ENCODE measurements around the gene SMPX. TPM values are rescaled to one million over a fixed set of nuclear protein-coding genes. Genes with fewer than 3 reads are reported as not detected.

Gene SMPX
- total RNA-seq, 4 donors from 2014 or later = not detected

DNA sequence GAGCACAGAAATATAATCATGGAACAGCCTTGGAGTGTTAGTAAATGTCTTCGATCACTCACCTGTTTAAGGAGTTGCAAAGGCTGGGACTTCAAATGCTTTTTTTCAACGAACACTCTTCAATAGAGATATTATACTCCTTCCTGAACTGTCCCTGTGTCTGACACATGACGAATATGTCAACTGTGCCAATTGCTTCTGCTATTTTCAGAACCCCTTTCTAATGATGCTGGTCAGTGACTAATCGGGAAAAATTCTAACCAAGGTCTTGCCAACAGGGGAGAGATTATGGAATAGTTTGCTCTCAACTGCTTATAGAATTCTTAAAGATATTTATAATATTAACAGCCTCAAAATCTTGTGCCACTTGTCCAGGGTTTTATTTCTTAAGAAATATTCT lies 91.2 kb downstream of the SMPX start:
- H3K36me3 ChIP-seq = no peaks in the 10 kb centered on the region
- TF ChIP-seq, protein P1, sequence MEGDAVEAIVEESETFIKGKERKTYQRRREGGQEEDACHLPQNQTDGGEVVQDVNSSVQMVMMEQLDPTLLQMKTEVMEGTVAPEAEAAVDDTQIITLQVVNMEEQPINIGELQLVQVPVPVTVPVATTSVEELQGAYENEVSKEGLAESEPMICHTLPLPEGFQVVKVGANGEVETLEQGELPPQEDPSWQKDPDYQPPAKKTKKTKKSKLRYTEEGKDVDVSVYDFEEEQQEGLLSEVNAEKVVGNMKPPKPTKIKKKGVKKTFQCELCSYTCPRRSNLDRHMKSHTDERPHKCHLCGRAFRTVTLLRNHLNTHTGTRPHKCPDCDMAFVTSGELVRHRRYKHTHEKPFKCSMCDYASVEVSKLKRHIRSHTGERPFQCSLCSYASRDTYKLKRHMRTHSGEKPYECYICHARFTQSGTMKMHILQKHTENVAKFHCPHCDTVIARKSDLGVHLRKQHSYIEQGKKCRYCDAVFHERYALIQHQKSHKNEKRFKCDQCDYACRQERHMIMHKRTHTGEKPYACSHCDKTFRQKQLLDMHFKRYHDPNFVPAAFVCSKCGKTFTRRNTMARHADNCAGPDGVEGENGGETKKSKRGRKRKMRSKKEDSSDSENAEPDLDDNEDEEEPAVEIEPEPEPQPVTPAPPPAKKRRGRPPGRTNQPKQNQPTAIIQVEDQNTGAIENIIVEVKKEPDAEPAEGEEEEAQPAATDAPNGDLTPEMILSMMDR (IDR thresholded peaks at IDR 0.05) = no peak
- no peak for TF ChIP-seq POLR2A (IDR thresholded peaks at IDR 0.05)
- no peak for DNase-seq
- no peaks in the 10 kb centered on the region for H3K4me1 ChIP-seq
- H3K27me3 ChIP-seq = no peaks in the 10 kb centered on the region
- H3K4me3 ChIP-seq = no peak overlapping the region
- H3K9me3 ChIP-seq = no peaks in the 10 kb centered on the region
- H3K27ac ChIP-seq = no peak overlapping the region

DNA sequence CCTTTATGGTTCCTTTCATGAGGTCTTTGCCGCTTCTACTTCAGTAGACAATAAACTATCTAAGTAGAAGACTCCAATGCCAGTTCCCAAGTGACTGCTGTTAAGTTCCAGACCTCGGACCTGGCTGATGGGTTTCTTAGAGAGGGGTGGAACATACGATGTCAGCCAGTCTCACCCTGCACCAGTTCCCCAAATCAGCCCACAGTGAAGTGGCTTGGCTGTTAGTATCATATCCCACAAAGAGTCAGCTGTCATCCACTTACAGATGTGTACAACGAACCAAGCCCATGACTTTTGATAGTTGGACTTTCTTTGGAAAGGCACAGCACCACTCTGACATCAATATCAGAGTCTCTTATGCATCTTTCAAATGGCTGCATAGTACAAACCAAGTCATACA lies 91.7 kb downstream of the SMPX start:
- TF ChIP-seq, protein P1 (IDR thresholded peaks at IDR 0.05) = no peak
- no peak for TF ChIP-seq POLR2A (IDR thresholded peaks at IDR 0.05)
- H3K36me3 ChIP-seq = no peaks in the 10 kb centered on the region

DNA sequence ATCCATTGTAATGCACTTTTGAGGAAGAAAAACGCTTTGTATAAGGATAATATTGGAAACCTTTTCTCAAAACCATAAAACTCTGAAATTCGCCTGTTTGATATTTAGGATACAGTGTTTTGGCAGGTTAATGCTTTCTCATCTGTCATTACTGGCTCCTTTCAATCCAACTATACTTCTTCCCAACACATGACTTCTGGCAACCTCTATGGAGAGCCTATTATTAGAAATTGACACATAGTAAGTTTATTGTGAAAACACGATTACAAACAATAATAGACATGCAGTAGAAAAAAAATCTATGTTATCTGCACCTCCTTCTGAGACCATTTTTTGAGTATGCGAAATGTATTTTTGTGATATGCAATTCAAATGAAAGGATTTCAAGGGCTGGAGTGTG lies 95.2 kb downstream of the SMPX start:
- H3K4me3 ChIP-seq = no peak overlapping the region
- H3K36me3 ChIP-seq = no peaks in the 10 kb centered on the region
- H3K4me1 ChIP-seq = no peaks in the 10 kb centered on the region
- no peak overlapping the region for H3K27ac ChIP-seq
- H3K27me3 ChIP-seq = no peaks in the 10 kb centered on the region
- H3K9me3 ChIP-seq = no peaks in the 10 kb centered on the region
- no peak for DNase-seq
- no peak for TF ChIP-seq POLR2A (IDR thresholded peaks at IDR 0.05)
- TF ChIP-seq, protein P1 (IDR thresholded peaks at IDR 0.05) = no peak

More for the DNA sequence above, 91.7 kb downstream of the SMPX start:
- Histone ChIP-seq H3K4me1 (no peaks in the 10 kb centered on the region), H3K4me3 (no peak overlapping the region), H3K9me3 (no peaks in the 10 kb centered on the region), H3K27ac (no peak overlapping the region), H3K27me3 (no peaks in the 10 kb centered on the region)
- DNase-seq = no peak

DNA sequence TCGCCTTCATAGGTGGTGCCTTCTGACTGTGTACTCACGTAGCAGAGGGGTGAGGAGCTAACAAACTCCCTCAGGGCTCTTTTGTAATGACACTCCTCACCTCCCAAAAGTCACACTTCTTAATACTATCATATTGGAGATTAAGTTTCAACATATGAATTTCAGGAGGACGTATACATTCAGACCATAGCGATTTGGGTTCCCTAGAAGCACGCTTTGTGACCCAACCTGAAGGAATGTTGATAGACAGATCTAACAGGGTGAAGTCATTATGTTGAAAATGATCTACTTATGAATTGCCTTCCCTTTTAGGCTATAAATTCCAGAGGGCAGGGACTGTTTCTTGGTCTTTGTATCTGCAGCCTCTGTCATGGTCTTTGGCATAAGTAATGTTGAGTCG lies 96.6 kb downstream of the SMPX start:
- TF ChIP-seq, protein P1 (IDR thresholded peaks at IDR 0.05) = no peak
- TF ChIP-seq POLR2A (IDR thresholded peaks at IDR 0.05) = no peak
- H3K27me3 ChIP-seq = no peaks in the 10 kb centered on the region
- no peaks in the 10 kb centered on the region for H3K4me1 ChIP-seq

DNA sequence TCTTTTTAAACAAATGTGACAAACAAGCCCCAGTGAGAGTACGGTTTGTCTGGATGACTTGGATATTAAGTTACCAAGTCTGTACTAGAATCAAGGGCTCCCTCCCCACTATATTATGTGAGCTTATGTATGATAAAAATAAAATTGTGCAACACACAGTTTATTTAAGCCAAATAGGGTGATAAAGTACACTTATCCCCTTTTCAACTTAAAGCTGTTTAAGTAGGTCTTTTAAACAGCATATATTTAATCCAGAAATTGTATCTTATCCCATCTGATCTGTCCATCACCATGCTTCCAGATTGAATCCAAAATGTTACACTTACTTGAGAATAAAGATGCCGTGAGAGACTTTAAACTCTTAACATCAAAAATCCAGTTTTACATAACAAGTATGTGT lies 97.8 kb downstream of the SMPX start:
- Histone ChIP-seq H3K27me3 (no peaks in the 10 kb centered on the region), H3K4me1 (no peaks in the 10 kb centered on the region), H3K36me3 (no peaks in the 10 kb centered on the region), H3K4me3 (no peak overlapping the region), H3K9me3 (no peaks in the 10 kb centered on the region), H3K27ac (no peak overlapping the region)
- no peak for TF ChIP-seq POLR2A (IDR thresholded peaks at IDR 0.05)
- TF ChIP-seq, protein P1 (IDR thresholded peaks at IDR 0.05) = no peak
- no peak for DNase-seq

More for the DNA sequence above, 96.6 kb downstream of the SMPX start:
- H3K9me3 ChIP-seq = no peaks in the 10 kb centered on the region
- H3K27ac ChIP-seq = no peak overlapping the region
- DNase-seq = no peak
- no peak overlapping the region for H3K4me3 ChIP-seq
- no peaks in the 10 kb centered on the region for H3K36me3 ChIP-seq

DNA sequence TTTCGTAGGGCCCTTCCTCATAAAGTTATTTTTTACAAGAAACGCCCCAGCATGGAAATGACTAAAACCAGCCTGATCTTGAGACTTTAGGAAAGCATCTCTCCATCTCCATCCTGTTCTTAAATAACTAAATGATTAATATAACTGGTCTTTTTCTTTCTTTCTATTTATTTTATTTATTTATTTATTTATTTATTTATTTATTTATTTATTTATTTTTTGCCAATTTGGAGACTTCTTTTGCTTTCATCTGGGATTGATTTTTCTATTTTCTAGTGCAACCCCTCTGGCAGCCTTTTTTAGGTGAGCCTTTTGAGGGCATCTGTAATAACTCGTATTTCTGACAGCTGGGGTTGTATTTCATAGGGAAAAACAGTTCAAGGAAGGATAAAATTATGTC lies 98.6 kb downstream of the SMPX start:
- Histone ChIP-seq H3K27ac (peak overlapping the region in 2 of 4 donors; percentile 76 to 82), H3K4me1 (no peaks in the 10 kb centered on the region), H3K27me3 (no peaks in the 10 kb centered on the region), H3K4me3 (peak overlapping the region in 2 of 4 donors; percentile 53 to 58), H3K36me3 (no peaks in the 10 kb centered on the region), H3K9me3 (no peaks in the 10 kb centered on the region)
- TF ChIP-seq POLR2A (IDR thresholded peaks at IDR 0.05) = no peak
- TF ChIP-seq, protein P1 (IDR thresholded peaks at IDR 0.05) = no peak
- no peak for DNase-seq
